Mucosa of rectum (tissue), 2 donors: ENCODE measurements around the gene ATXN1.

Experiments
- H3K27ac ChIP-seq, 2 donors: one replicate each; pipeline ENCODE4 v1.7.0; 2013; ENCODE audit warnings: inconsistent platforms in 2 of 2, low read depth in 2 of 2, low read length in 2 of 2
- H3K27me3 ChIP-seq, 2 donors: one replicate each; pipeline ENCODE4 v1.7.0; 2013; ENCODE audit warnings: low read length in 2 of 2; ENCODE audit not compliant: control insufficient read depth in 2 of 2, insufficient read depth in 2 of 2
- H3K36me3 ChIP-seq, 2 donors: one replicate each; pipeline ENCODE4 v1.7.0; 2013; ENCODE audit warnings: low read length in 2 of 2; ENCODE audit not compliant: control insufficient read depth in 2 of 2, insufficient read depth in 2 of 2
- H3K4me1 ChIP-seq, 2 donors: one replicate each; pipeline ENCODE4 v1.7.0; 2013; ENCODE audit warnings: low read length in 2 of 2, mild to moderate bottlenecking in 1 of 2; ENCODE audit not compliant: control insufficient read depth in 2 of 2, insufficient read depth in 2 of 2
- H3K4me3 ChIP-seq, 2 donors: one replicate each; pipeline ENCODE4 v1.7.0; 2013; ENCODE audit warnings: low read length in 2 of 2
- H3K9ac ChIP-seq, 2 donors: one replicate each; pipeline ENCODE4 v1.7.0; 2013; ENCODE audit warnings: low read length in 2 of 2, low read depth in 1 of 2, mild to moderate bottlenecking in 1 of 2
- H3K9me3 ChIP-seq, 2 donors: one replicate each; pipeline ENCODE4 v1.7.0; 2013; ENCODE audit warnings: low read length in 2 of 2; ENCODE audit not compliant: control insufficient read depth in 2 of 2
- donor health status: healthy.
- donor health status: Normal muscosa, but diverticular disease.

Gene ATXN1

DNA sequence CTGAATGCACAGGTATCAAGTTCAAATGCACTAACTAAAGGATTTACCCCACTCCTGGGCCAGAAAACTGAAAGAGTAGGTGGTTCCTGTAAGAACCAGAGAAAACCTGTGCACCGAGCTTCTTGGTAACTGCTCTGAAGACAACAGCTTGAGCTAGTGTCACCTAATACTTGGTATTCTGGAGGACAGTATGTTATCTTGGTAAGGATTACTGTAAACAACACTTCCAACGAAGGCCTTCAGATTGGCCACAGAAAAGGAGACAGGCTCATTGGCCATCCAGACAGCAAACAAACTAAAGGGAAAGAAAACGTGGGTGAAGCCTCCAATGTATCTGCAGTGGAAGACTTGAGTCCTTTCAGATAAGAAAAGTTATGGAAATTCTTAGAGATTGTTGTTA, 461.4 kb downstream of the ATXN1 start:
- no peaks in the 10 kb centered on the region for H3K9me3 ChIP-seq
- H3K4me3 ChIP-seq: no peak overlapping the region
- H3K36me3 ChIP-seq: peaks cover 2 to 8% of the 10 kb centered on the region in 2 donors
- no peaks in the 10 kb centered on the region for H3K27me3 ChIP-seq
- no peaks in the 10 kb centered on the region for H3K4me1 ChIP-seq
- H3K9ac ChIP-seq: no peak overlapping the region
- no peak overlapping the region for H3K27ac ChIP-seq

DNA sequence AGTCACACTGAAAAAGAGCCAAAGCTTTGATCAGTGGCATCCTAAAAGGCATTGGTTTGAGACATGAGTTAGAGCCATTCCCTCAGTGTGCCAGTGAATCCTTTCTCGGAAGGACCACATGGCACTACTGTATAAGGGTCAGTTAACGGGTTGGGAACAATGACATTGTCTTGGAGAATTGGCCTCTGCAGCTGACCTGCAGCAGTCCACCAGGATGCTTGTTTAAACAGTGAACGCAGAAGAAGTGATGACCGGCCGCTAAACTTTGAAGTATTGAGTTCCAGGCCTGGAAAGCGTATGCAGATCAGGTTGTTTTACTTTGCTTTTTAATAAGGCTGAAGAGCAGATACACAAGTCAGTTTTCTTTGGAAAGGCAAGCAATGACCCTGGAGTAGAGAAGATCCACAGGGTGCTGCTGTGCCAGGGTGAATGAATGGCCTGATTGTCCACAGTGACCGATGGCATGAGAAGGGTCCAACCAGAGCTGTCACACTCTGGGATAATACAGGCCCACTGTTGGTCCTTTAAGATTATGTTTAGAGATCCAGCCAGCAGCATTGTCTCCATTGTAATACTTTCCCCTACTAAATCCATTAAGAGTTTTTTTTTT, 465.1 kb downstream of the ATXN1 start:
- no peak overlapping the region for H3K27ac ChIP-seq
- no peaks in the 10 kb centered on the region for H3K4me1 ChIP-seq
- H3K9ac ChIP-seq: no peak overlapping the region
- H3K36me3 ChIP-seq: no peaks in the 10 kb centered on the region
- no peaks in the 10 kb centered on the region for H3K27me3 ChIP-seq
- no peaks in the 10 kb centered on the region for H3K9me3 ChIP-seq
- no peak overlapping the region for H3K4me3 ChIP-seq

DNA sequence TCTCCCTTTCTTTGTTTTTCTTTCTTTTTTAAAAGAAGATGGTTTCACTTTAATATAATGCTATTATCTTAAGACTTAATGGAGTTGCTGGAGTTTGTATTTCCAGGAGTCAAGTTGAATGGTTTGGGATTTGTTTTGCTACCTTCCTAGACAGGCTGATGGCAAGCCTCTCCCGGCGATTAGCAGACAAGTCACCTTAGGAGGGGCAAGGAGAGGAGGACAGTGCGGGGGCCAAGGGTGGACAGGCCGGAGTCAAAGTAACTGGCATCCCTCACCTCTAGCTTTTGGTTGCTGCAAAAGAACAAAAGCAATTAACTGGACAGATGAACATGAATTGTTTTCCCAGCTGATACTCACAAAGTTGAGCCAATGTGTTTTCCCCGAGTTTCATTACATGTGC, 465.8 kb downstream of the ATXN1 start:
- Histone ChIP-seq H3K36me3 (no peaks in the 10 kb centered on the region), H3K9ac (no peak overlapping the region)

DNA sequence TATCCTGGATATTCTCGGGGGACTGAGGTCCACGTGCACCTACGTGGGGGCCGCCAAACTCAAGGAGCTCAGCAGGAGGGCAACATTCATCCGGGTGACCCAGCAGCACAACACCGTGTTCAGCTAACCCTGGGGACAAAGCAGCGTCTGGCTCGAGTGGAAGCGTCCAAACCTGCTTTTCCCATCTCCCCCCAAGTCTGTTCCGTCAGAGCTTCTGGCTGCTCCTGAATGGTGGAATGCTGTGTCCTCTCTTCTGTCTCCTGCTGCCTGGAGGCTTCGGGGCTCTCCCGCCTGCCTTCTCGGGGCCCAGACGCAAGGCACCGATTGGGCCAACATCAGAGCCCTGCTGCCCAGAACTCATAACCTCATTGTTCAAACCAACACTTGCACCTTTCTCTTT, 466.2 kb downstream of the ATXN1 start:
- H3K4me3 ChIP-seq: no peak overlapping the region
- H3K36me3 ChIP-seq: no peaks in the 10 kb centered on the region
- H3K9ac ChIP-seq: no peak overlapping the region
- H3K4me1 ChIP-seq: no peaks in the 10 kb centered on the region
- H3K9me3 ChIP-seq: no peaks in the 10 kb centered on the region
- H3K27ac ChIP-seq: no peak overlapping the region
- H3K27me3 ChIP-seq: no peaks in the 10 kb centered on the region

More for the DNA sequence above, 465.8 kb downstream of the ATXN1 start:
- Histone ChIP-seq H3K4me3 (no peak overlapping the region), H3K9me3 (no peaks in the 10 kb centered on the region), H3K4me1 (no peaks in the 10 kb centered on the region), H3K27me3 (no peaks in the 10 kb centered on the region), H3K27ac (no peak overlapping the region)

DNA sequence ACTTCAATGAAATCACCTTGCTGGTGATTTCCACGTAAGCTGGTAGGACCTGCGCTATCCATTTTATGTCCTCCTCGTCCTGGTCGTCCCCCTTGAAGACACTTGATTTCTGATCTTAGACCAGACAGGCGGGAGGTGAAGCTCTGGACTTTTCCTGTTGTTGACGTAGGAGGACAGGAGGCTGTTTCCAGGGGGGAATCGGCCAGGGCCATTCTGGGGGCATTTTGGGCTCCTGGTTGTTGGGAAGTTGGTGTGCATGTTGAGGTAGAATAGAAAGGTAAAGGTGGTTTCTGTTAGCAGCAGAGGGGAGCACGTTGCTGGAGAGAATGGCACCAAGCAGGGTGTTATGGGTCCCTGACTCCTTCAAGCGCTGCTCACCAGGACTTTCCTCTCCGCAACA, 466.9 kb downstream of the ATXN1 start:
- H3K9me3 ChIP-seq: no peaks in the 10 kb centered on the region
- no peaks in the 10 kb centered on the region for H3K36me3 ChIP-seq
- H3K27me3 ChIP-seq: no peaks in the 10 kb centered on the region
- no peak overlapping the region for H3K9ac ChIP-seq
- H3K27ac ChIP-seq: no peak overlapping the region
- H3K4me1 ChIP-seq: no peaks in the 10 kb centered on the region
- no peak overlapping the region for H3K4me3 ChIP-seq

DNA sequence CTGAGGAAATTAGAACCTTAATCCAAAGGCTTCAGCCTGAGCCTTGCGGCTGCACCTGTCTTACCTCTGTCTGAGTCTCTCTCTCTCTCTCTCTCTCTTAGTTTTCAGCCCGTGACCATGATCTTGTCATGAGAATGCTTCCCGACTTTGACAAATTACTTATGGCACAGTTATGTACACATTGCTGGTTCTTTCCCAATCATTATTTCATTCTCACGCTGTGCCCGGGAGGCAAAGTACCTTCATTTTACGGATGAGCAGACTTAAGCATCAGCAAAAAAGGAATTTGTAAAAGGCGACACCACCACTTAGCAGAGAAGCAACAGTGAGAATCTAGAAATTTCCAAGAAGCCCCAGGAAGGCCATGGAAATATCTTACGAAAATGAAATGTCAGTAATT, 468.3 kb downstream of the ATXN1 start:
- no peaks in the 10 kb centered on the region for H3K27me3 ChIP-seq
- no peak overlapping the region for H3K27ac ChIP-seq
- H3K9ac ChIP-seq: no peak overlapping the region
- H3K4me3 ChIP-seq: no peak overlapping the region
- H3K36me3 ChIP-seq: no peaks in the 10 kb centered on the region
- no peaks in the 10 kb centered on the region for H3K4me1 ChIP-seq
- no peaks in the 10 kb centered on the region for H3K9me3 ChIP-seq

DNA sequence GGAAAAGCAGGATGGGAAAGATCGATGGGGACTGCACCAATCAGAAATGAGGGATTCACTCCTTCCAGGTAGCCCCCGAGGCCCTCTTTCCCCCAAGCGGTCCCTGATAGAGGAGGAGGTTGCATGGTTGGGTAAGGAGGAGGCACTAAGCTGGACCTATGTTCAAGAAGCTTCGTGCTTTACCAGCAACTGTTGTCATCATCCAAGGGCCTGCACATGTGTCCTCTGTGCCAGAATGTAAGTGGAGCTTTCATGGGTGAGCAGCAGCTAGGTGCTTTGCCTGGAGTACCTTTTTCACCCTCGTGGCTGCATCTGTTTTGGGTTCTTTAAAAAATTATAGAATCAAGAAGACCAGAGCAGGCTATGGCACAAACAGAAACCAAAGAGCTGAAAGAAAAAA, 468.8 kb downstream of the ATXN1 start:
- Histone ChIP-seq H3K36me3 (no peaks in the 10 kb centered on the region), H3K9ac (no peak overlapping the region), H3K27ac (no peak overlapping the region), H3K27me3 (no peaks in the 10 kb centered on the region), H3K9me3 (no peaks in the 10 kb centered on the region), H3K4me1 (no peaks in the 10 kb centered on the region), H3K4me3 (no peak overlapping the region)

DNA sequence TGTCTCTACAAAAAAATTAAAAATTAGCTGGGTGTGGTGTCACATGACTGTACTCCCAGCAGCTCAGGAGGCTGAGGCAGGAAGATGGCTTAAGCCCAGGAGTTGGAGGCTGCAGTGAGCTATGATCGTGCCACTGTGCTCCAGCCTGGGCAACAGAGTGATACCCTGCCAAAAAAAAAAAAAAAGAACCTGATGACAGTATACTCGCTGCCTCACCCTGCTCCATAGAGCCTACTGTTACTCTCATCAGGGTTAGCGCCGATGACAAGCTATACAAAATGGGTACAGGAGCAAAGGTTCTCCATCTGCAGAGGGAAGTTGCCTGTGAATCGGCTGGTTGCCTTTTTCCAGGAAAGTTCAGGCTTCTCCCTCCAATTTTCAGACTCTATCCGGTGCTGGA, 469.5 kb downstream of the ATXN1 start:
- Histone ChIP-seq H3K9me3 (no peaks in the 10 kb centered on the region), H3K36me3 (no peaks in the 10 kb centered on the region), H3K27me3 (no peaks in the 10 kb centered on the region), H3K9ac (no peak overlapping the region), H3K4me3 (no peak overlapping the region), H3K27ac (no peak overlapping the region), H3K4me1 (no peaks in the 10 kb centered on the region)

DNA sequence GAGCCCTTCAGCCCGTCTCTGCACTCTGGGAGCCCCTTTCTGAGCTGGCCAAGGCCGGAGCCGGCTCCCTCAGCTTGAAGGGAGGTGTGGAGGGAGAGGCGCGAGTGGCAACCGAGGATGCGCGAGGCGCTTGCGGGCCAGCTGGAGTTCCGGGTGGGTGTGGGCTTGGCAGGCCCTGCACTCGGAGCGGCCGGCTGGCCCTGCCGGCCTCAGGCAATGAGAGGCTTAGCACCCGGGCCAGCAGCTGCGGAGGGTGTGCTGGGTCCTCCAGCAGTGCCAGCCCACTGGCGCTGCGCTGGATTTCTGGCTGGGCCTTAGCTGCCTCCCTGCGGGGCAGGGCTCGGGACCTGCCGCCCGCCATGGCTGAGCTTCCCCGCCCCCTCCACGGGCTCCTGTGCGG, 473.1 kb downstream of the ATXN1 start:
- Histone ChIP-seq H3K9me3 (no peaks in the 10 kb centered on the region), H3K4me3 (no peak overlapping the region), H3K36me3 (no peaks in the 10 kb centered on the region), H3K4me1 (no peaks in the 10 kb centered on the region), H3K27ac (no peak overlapping the region), H3K9ac (no peak overlapping the region), H3K27me3 (no peaks in the 10 kb centered on the region)

DNA sequence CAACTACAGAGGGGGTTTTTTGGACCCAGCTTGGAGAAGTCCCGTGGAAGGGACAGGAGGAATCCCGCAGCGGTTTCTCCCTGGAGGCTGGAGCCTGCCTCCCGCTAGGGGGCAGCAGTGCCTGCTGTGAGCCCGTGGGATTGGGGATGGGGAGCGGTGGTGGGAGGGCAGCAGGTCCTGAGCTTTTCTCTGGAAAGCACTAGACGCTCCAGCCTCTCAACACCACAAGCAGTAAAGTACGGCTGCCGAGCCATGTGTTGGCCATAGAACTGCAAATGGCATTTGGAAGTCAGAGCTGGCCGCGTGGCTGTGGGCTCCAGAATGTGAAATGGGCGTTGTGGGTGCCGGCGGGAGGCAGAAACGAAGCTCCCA, 475.1 kb downstream of the ATXN1 start:
- Histone ChIP-seq H3K27me3 (no peaks in the 10 kb centered on the region), H3K9me3 (no peaks in the 10 kb centered on the region), H3K27ac (no peak overlapping the region), H3K4me1 (no peaks in the 10 kb centered on the region), H3K36me3 (no peaks in the 10 kb centered on the region), H3K4me3 (no peak overlapping the region), H3K9ac (no peak overlapping the region)
